ENCODE data around the gene TGFBRAP1. TPM values are rescaled to one million over a fixed set of nuclear protein-coding genes. Genes with fewer than 3 reads are reported as not detected.

Gene TGFBRAP1
- total RNA-seq, 1 donor: 17.7 TPM

GRCh38 chr2:105243961-105244360 lies 85.6 kb downstream of the TGFBRAP1 start:
- TF ChIP-seq CTCF (IDR thresholded peaks at IDR 0.05; ENCODE audit: insufficient read depth, low read length): peak; percentile 25
- no peak overlapping the region for H3K4me3 ChIP-seq (ENCODE audit: low read depth, low read length)
- no peak for DNase-seq (ENCODE audit: low read depth)

- no peak for TF ChIP-seq CTCF (IDR thresholded peaks at IDR 0.05; ENCODE audit: insufficient read depth, low read length)
- no peak for DNase-seq (ENCODE audit: low read depth)
- H3K4me3 ChIP-seq (ENCODE audit: low read depth, low read length): no peak overlapping the region
Measured at GRCh38 chr2:105242286-105242993, 87.1 kb downstream of the TGFBRAP1 start.

- no peak within 1 kb of the TSS for H3K4me3 ChIP-seq (ENCODE audit: low read depth, low read length)
- DNase-seq (ENCODE audit: low read depth): no peak
- TF ChIP-seq CTCF (IDR thresholded peaks at IDR 0.05; ENCODE audit: insufficient read depth, low read length): no peak
Measured at GRCh38 chr2:105241443-105241842, 88.1 kb downstream of the TGFBRAP1 start, which contains the start of gene GPR45. Gene GPR45 (plus strand): TSS chr2:105241743. CDS start chr2:105241859, 116 bp downstream.

- no peak overlapping the region for H3K4me3 ChIP-seq (ENCODE audit: low read depth, low read length)
- DNase-seq (ENCODE audit: low read depth): peak; percentile 86
- no peak for TF ChIP-seq CTCF (IDR thresholded peaks at IDR 0.05; ENCODE audit: insufficient read depth, low read length)
Measured at GRCh38 chr2:105239924-105240323, 89.6 kb downstream of the TGFBRAP1 start.

GRCh38 chr2:105238664-105239240 lies 90.8 kb downstream of the TGFBRAP1 start:
- TF ChIP-seq CTCF (IDR thresholded peaks at IDR 0.05; ENCODE audit: insufficient read depth, low read length): no peak
- no peak for DNase-seq (ENCODE audit: low read depth)
- no peak overlapping the region for H3K4me3 ChIP-seq (ENCODE audit: low read depth, low read length)

- TF ChIP-seq CTCF (IDR thresholded peaks at IDR 0.05; ENCODE audit: insufficient read depth, low read length): no peak
Measured at GRCh38 chr2:105237045-105237765, 92.3 kb downstream of the TGFBRAP1 start.

More at GRCh38 chr2:105237045-105237765, 92.3 kb downstream of the TGFBRAP1 start:
- no peak for DNase-seq (ENCODE audit: low read depth)
- no peak overlapping the region for H3K4me3 ChIP-seq (ENCODE audit: low read depth, low read length)

All from fibroblast of the aortic adventitia (primary cell).